ENCODE measurements around the gene TRIO. TPM values are rescaled to one million over a fixed set of nuclear protein-coding genes. Genes with fewer than 3 reads are reported as not detected.

Gene TRIO
- polyA plus RNA-seq, 1 of the 3 experiments (the other 2 are of a cell fraction), result 229 TPM

GRCh38 chr5:14107536-14107935 lies 35.6 kb upstream of the TRIO start (continued):
- TF ChIP-seq RFX5 (IDR thresholded peaks at IDR 0.05; ENCODE audit: low read length) (no peak), SMC3 (IDR thresholded peaks at IDR 0.05; ENCODE audit: low read depth, low read length) (no peak), MAX (IDR thresholded peaks at IDR 0.05; ENCODE audit: low read depth) (no peak), CTCF (IDR thresholded peaks at IDR 0.05) (no peak), USF1 (IDR thresholded peaks at IDR 0.05; ENCODE audit: borderline replicate concordance, low read depth) (no peak), PBX3 (IDR thresholded peaks at IDR 0.05) (no peak), POLR2AphosphoS5 (IDR thresholded peaks at IDR 0.05; ENCODE audit: low read depth, low read length) (no peak), GABPA (IDR thresholded peaks at IDR 0.05; ENCODE audit: low read depth) (no peak), SIN3A (IDR thresholded peaks at IDR 0.05; ENCODE audit: borderline replicate concordance, low read depth, low read length) (no peak)

GRCh38 chr5:14108170-14108996 lies 34.8 kb upstream of the TRIO start:
- Histone ChIP-seq H3K4me2 (0 out of 2 replicates have a peak overlapping the region, but pooled peaks have one; percentile 4), H3K4me1 (ENCODE audit: control insufficient read depth in 1 of 2, insufficient read depth in 2 of 2, low read depth in 1 of 2, low read length in 1 of 2) (peaks cover 0 to 28% of the 10 kb centered on the region in 2 experiments; a peak in 1 of 4 replicates), H2AFZ (ENCODE audit: low read depth) (peak overlapping the region; percentile 65; the same call in 1 of the 2 replicates), H3K36me3 (replicated peaks in 1 of 2; ENCODE audit: control insufficient read depth in 1 of 2, insufficient read depth in 2 of 2, low read length in 1 of 2) (no peaks in the 10 kb centered on the region), H3K9ac (no peak overlapping the region), H3K27ac (ENCODE audit: low read depth in 2 of 2, low read length in 1 of 2) (peak overlapping the region in 1 of 2 experiments; percentile 11; a peak in 1 of 4 replicates), H3K9me3 (no peaks in the 10 kb centered on the region), H3K4me3 (ENCODE audit: low read depth in 2 of 2, low read length in 1 of 2) (no peak overlapping the region; a peak in 1 of 4 replicates), H3K9me2 (no peaks in the 10 kb centered on the region), H3K79me2 (ENCODE audit: insufficient read depth) (no peaks in the 10 kb centered on the region; the same call in 1 of the 2 replicates), H4K20me1 (ENCODE audit: insufficient read depth) (no peaks in the 10 kb centered on the region), H3F3A (replicated peaks; ENCODE audit: insufficient read depth) (peaks cover 30% of the 10 kb centered on the region), H3K27me3 (ENCODE audit: insufficient read depth) (no peaks in the 10 kb centered on the region)
- DNase-seq, result peak; percentile 72
- ChIA-PET POLR2A (no interaction called here), CTCF (interaction anchor here (0.6 to 4.0 kb wide), 30 partner anchors 11 to 290 kb away, joined by 3 to 52 read pairs (median 3); partner anchors contain the start of gene TRIO)
- WGBS (ENCODE audit: low lambda C conversion rate), result 60% methylated on average over 21 of the region's 21 CpGs
- TF ChIP-seq ELF1 (IDR thresholded peaks at IDR 0.05), result no peak
- TF ChIP-seq RAD21 (IDR thresholded peaks at IDR 0.05; ENCODE audit: low read length), result peak; percentile 84
- TF ChIP-seq CTCF (IDR thresholded peaks at IDR 0.05), result peak; percentile 63
- no peak for TF ChIP-seq TEAD4 (IDR thresholded peaks at IDR 0.05; ENCODE audit: borderline replicate concordance, insufficient read depth)
- TF ChIP-seq MXI1 (IDR thresholded peaks at IDR 0.05; ENCODE audit: low read depth, low read length), result peak; percentile 74
- peak; percentile 70 for TF ChIP-seq SMC3 (IDR thresholded peaks at IDR 0.05; ENCODE audit: low read depth, low read length)
- no peak for TF ChIP-seq IRF3 (IDR thresholded peaks at IDR 0.05; ENCODE audit: low read depth, low read length)
- TF ChIP-seq MAX (IDR thresholded peaks at IDR 0.05; ENCODE audit: low read depth), result 0 out of 2 replicates have a peak, but pooled peaks have one; percentile 31
- no peak for TF ChIP-seq NRF1 (IDR thresholded peaks at IDR 0.05; ENCODE audit: low read depth, low read length)
- TF ChIP-seq PBX3 (IDR thresholded peaks at IDR 0.05), result no peak
